ENCODE measurements around the gene RIMBP2.

Gene RIMBP2

GRCh38 chr12:130477701-130478100 is 238.4 kb downstream of the RIMBP2 start:
- no peak for TF ChIP-seq CTCF (conservative IDR thresholded peaks at IDR 0.05; ENCODE audit: control insufficient read depth, insufficient read depth, low read depth, low read length)
- no peak overlapping the region for H3K4me3 ChIP-seq (ENCODE audit: control insufficient read depth, low read depth, low read length)
- DNase-seq (ENCODE audit: low read depth): no peak

GRCh38 chr12:130477266-130477665 is 238.8 kb downstream of the RIMBP2 start:
- DNase-seq (ENCODE audit: low read depth): no peak
- no peak for TF ChIP-seq CTCF (conservative IDR thresholded peaks at IDR 0.05; ENCODE audit: control insufficient read depth, insufficient read depth, low read depth, low read length)
- no peak overlapping the region for H3K4me3 ChIP-seq (ENCODE audit: control insufficient read depth, low read depth, low read length)

GRCh38 chr12:130476451-130477135 is 239.5 kb downstream of the RIMBP2 start:
- TF ChIP-seq CTCF (conservative IDR thresholded peaks at IDR 0.05; ENCODE audit: control insufficient read depth, insufficient read depth, low read depth, low read length): no peak
- no peak for DNase-seq (ENCODE audit: low read depth)
- H3K4me3 ChIP-seq (ENCODE audit: control insufficient read depth, low read depth, low read length): no peak overlapping the region

- TF ChIP-seq CTCF (conservative IDR thresholded peaks at IDR 0.05; ENCODE audit: control insufficient read depth, insufficient read depth, low read depth, low read length): no peak
- DNase-seq (ENCODE audit: low read depth): no peak
- no peak overlapping the region for H3K4me3 ChIP-seq (ENCODE audit: control insufficient read depth, low read depth, low read length)
Measured at GRCh38 chr12:130474599-130475269, 241.4 kb downstream of the RIMBP2 start.

- no peak overlapping the region for H3K4me3 ChIP-seq (ENCODE audit: control insufficient read depth, low read depth, low read length)
Measured at GRCh38 chr12:130473266-130473665, 242.8 kb downstream of the RIMBP2 start.

GRCh38 chr12:130470969-130471368 is 245.1 kb downstream of the RIMBP2 start:
- DNase-seq (ENCODE audit: low read depth): no peak
- H3K4me3 ChIP-seq (ENCODE audit: control insufficient read depth, low read depth, low read length): no peak overlapping the region

More at GRCh38 chr12:130473266-130473665, 242.8 kb downstream of the RIMBP2 start:
- no peak for TF ChIP-seq CTCF (conservative IDR thresholded peaks at IDR 0.05; ENCODE audit: control insufficient read depth, insufficient read depth, low read depth, low read length)
- DNase-seq (ENCODE audit: low read depth): no peak

More at GRCh38 chr12:130470969-130471368, 245.1 kb downstream of the RIMBP2 start:
- TF ChIP-seq CTCF (conservative IDR thresholded peaks at IDR 0.05; ENCODE audit: control insufficient read depth, insufficient read depth, low read depth, low read length): no peak

Measured in fibroblast of mammary gland (primary cell).